Endodermal cell (in vitro differentiated cells): ENCODE results near the gene CSRP2. TPM values are rescaled to one million over a fixed set of nuclear protein-coding genes. Genes with fewer than 3 reads are reported as not detected.

Source experiments
- DNase-seq: peaks from one replicate; pipeline ENCODE4 v3.0.0-alpha.2; 2017
- H3K27ac ChIP-seq: 2 replicates; pipeline ENCODE4 v1.5.1; 2013; ENCODE audit warnings: mild to moderate bottlenecking, low read depth, low read length, moderate library complexity
- H3K27me3 ChIP-seq: 2 replicates; pipeline ENCODE4 v1.6.1; 2013; ENCODE audit warnings: mild to moderate bottlenecking, low read length, moderate library complexity; ENCODE audit not compliant: insufficient read depth, control insufficient read depth, poor library complexity, severe bottlenecking
- H3K36me3 ChIP-seq: 2 replicates; pipeline ENCODE4 v1.7.0; 2013; ENCODE audit warnings: mild to moderate bottlenecking, low read length, moderate library complexity; ENCODE audit not compliant: control insufficient read depth, insufficient read depth
- H3K4me1 ChIP-seq: one replicate; pipeline ENCODE4 v1.7.0; 2013; ENCODE audit warnings: low read length; ENCODE audit not compliant: control insufficient read depth, insufficient read depth
- H3K4me3 ChIP-seq: 2 replicates; pipeline ENCODE4 v1.5.1; 2013; ENCODE audit warnings: mild to moderate bottlenecking, low read length, moderate library complexity
- H3K9ac ChIP-seq: 2 replicates; pipeline ENCODE4 v1.6.1; 2013; ENCODE audit warnings: mild to moderate bottlenecking, low read length, moderate library complexity; ENCODE audit not compliant: poor library complexity, severe bottlenecking; ENCODE audit errors: extremely low read depth
- H3K9me3 ChIP-seq: 2 replicates; pipeline ENCODE4 v1.6.1; 2013; ENCODE audit warnings: mild to moderate bottlenecking, low read length, moderate library complexity; ENCODE audit not compliant: control insufficient read depth
- H3K27ac Mint-ChIP-seq: 2 replicates; pipeline ENCODE4 v1.8.0; 2020; ENCODE audit warnings: mixed read lengths
- H3K27me3 Mint-ChIP-seq: 2 replicates; pipeline ENCODE4 v1.8.0; 2021; ENCODE audit warnings: mild to moderate bottlenecking, mixed read lengths; ENCODE audit not compliant: insufficient read depth
- H3K36me3 Mint-ChIP-seq: 2 replicates; pipeline ENCODE4 v1.8.0; 2020; ENCODE audit warnings: low read depth, mixed read lengths
- H3K4me1 Mint-ChIP-seq: 2 replicates; pipeline ENCODE4 v1.8.0; 2020; ENCODE audit warnings: mixed read lengths
- H3K4me3 Mint-ChIP-seq: 2 replicates; pipeline ENCODE4 v1.8.0; 2020; ENCODE audit warnings: mild to moderate bottlenecking, moderate library complexity, mixed read lengths
- H3K9me3 Mint-ChIP-seq: 2 replicates; pipeline ENCODE4 v1.8.0; 2020; ENCODE audit warnings: mild to moderate bottlenecking, mixed read lengths
- WGBS, 2 experiments: methylation state at CpG; one replicate each; pipeline versions ENCODE4 v1.1.5 to v1.1.7; 2013; ENCODE audit warnings: missing lambda C conversion rate in 2 of 2, mixed read lengths in 1 of 2; ENCODE audit not compliant: insufficient coverage in 1 of 2, insufficient read length in 1 of 2; 5-methylcytosine and 5-hydroxymethylcytosine counted together
- total RNA-seq, 2 donors: library from RNA; stranded (reverse); fragmentation: NEBNext Ultra II Directional in 1 of 2; extraction: Animal tissue kit (Norgen Biotek cat#: 25700) in 1 of 2; gene quantifications; 2 replicates in 1 of 2; 3 replicates in 1 of 2; pipeline ENCODE4 v1.2.1, GENCODE V29; 2021
- TF ChIP-seq, protein P1 (sequence below): fragments of 200-600 bp; sonication (generic); conservative IDR thresholded peaks from 2 replicates; pipeline ENCODE4 v1.5.0; 2021; ENCODE audit warnings: antibody characterized with exemption, mild to moderate bottlenecking

CSRP2 gene
- total RNA-seq, 2 donors from 2014 or later, result 74.7 to 121 TPM

DNA sequence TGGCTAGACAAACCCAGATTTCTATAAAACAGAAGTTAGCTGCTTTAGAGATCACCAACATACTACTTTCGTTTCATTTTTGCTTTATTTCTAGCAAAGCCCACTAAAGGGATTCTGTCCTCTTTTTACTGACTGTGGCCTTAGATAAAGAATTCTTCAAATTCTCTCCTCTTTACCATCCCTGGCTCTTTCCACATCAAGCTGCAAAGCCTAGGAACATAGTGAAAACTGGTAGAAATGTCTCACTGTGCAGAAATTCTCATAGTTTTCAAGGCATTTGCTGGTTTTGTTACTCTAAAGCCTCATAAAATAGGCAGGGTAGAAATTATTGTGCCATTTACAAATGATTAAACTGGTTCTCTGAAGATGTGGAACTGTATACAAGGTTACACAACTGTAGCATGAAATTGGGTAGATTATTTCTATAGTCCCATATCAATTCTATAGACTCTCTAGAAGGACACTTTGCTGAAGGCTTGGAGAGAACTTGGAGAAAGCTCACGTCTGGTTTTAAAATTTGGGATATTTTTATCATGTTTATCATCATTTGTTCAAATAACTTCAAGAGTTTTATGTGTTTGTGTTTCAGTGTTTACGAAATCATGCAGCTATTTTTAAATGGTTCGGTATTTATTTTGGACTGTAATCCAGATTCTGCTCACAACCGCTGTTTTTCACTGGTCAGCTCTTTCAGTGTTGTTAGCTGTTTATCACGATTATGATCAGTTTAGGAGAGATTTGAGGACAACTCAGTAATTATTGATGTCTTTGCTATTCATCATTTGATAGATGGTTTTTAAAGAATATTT is 36.7 kb upstream of the CSRP2 start:
- Mint-ChIP-seq H3K9me3 (no peaks in the 10 kb centered on the region), H3K27me3 (no peaks in the 10 kb centered on the region), H3K4me1 (peaks cover 6% of the 10 kb centered on the region), H3K27ac (no peak overlapping the region), H3K4me3 (no peak overlapping the region), H3K36me3 (no peaks in the 10 kb centered on the region)
- no peak overlapping the region for H3K9ac ChIP-seq
- no peak overlapping the region for H3K4me3 ChIP-seq
- H3K9me3 ChIP-seq, result no peaks in the 10 kb centered on the region
- no peak overlapping the region for H3K27ac ChIP-seq
- H3K27me3 ChIP-seq, result no peaks in the 10 kb centered on the region
- H3K36me3 ChIP-seq, result no peaks in the 10 kb centered on the region
- no peak for DNase-seq
- WGBS, 2 experiments, result 94 to 100% methylated on average over 2 to 6 of the region's 6 CpGs
- no peaks in the 10 kb centered on the region for H3K4me1 ChIP-seq
- TF ChIP-seq, protein P1, sequence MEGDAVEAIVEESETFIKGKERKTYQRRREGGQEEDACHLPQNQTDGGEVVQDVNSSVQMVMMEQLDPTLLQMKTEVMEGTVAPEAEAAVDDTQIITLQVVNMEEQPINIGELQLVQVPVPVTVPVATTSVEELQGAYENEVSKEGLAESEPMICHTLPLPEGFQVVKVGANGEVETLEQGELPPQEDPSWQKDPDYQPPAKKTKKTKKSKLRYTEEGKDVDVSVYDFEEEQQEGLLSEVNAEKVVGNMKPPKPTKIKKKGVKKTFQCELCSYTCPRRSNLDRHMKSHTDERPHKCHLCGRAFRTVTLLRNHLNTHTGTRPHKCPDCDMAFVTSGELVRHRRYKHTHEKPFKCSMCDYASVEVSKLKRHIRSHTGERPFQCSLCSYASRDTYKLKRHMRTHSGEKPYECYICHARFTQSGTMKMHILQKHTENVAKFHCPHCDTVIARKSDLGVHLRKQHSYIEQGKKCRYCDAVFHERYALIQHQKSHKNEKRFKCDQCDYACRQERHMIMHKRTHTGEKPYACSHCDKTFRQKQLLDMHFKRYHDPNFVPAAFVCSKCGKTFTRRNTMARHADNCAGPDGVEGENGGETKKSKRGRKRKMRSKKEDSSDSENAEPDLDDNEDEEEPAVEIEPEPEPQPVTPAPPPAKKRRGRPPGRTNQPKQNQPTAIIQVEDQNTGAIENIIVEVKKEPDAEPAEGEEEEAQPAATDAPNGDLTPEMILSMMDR, result no peak

DNA sequence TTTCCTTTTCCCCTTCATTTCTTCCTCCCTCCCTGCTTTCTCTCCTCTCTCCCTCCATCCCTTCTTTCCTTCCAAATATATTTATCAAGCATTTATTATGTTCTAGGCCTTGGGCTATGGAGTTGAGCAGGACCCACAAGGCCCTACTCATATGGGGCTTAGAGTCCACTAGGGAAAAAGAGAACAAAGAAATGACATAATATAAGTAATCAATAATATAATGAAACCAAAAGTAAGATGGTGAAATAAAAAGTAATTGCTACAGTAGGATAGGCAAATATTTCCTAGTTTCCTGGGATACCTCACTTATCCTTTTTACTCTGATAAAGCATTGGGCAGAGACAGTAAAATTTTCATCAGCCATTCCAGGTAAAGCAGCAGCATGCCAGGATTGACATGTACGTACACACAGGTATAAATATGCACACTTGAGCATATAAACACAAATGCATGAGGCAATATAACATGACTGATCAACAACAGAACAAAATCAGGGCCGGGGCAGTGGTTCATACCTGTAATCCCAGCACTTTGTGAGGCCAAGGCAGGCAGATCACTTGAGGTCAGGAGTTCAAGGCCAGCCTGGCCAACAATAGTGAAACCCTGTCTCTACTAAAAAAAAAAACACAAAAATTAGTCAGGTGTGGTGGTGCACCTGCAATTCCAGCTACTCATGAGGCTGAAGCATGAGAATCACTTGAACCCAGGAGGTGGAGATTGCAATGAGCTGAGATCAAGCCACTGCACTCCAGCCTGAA is 35.5 kb upstream of the CSRP2 start:
- no peaks in the 10 kb centered on the region for H3K27me3 Mint-ChIP-seq

DNA sequence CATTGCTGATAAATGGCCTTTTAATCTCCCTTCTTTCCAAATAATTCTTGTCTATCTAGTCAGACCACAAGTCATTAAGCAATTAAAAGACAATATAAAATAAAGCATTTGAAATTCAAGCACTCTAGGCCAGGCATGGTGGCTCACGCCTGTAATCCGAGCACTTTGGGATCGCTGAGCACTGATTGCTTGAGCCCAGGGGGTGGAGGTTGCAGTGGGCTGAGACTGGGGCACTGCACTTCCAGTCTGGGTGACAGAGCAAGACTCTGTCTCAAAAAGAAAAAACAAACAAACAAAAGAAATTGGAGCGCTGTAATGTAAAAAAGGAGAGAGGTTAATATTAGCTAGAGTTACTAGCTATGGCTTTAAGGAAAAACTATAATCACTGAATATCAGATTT is 30.5 kb upstream of the CSRP2 start:
- peak; percentile 84 for DNase-seq

More for the DNA sequence above, 35.5 kb upstream of the CSRP2 start:
- no peaks in the 10 kb centered on the region for H3K4me1 ChIP-seq
- H3K9ac ChIP-seq, result no peak overlapping the region
- WGBS, 2 experiments, result 87 to 96% methylated on average over 2 of the region's 2 CpGs
- H3K27ac Mint-ChIP-seq, result no peak overlapping the region
- TF ChIP-seq, protein P1, result no peak
- H3K9me3 ChIP-seq, result no peaks in the 10 kb centered on the region
- H3K36me3 ChIP-seq, result no peaks in the 10 kb centered on the region
- no peak for DNase-seq
- no peaks in the 10 kb centered on the region for H3K9me3 Mint-ChIP-seq
- no peaks in the 10 kb centered on the region for H3K27me3 ChIP-seq
- no peak overlapping the region for H3K4me3 Mint-ChIP-seq
- H3K4me1 Mint-ChIP-seq, result peaks cover 1% of the 10 kb centered on the region
- no peaks in the 10 kb centered on the region for H3K36me3 Mint-ChIP-seq
- H3K27ac ChIP-seq, result no peak overlapping the region
- H3K4me3 ChIP-seq, result no peak overlapping the region

More for the DNA sequence above, 30.5 kb upstream of the CSRP2 start:
- WGBS, 2 experiments, result 65 to 67% methylated on average over 3 of the region's 4 CpGs
- Histone ChIP-seq H3K9me3 (no peaks in the 10 kb centered on the region), H3K36me3 (no peaks in the 10 kb centered on the region), H3K27me3 (no peaks in the 10 kb centered on the region), H3K4me1 (no peaks in the 10 kb centered on the region), H3K9ac (no peak overlapping the region), H3K4me3 (no peak overlapping the region), H3K27ac (no peak overlapping the region)
- Mint-ChIP-seq H3K9me3 (no peaks in the 10 kb centered on the region), H3K4me1 (peaks cover 18% of the 10 kb centered on the region), H3K27me3 (no peaks in the 10 kb centered on the region), H3K4me3 (no peak overlapping the region), H3K36me3 (no peaks in the 10 kb centered on the region), H3K27ac (no peak overlapping the region)
- TF ChIP-seq, protein P1, result no peak
